CD4-positive, alpha-beta memory T cell (primary cell): ENCODE measurements around the gene RBM26. TPM values are rescaled to one million over a fixed set of nuclear protein-coding genes. Genes with fewer than 3 reads are reported as not detected.

Source experiments
- CTCF ChIA-PET: fragments of 350-600 bp; sonication (Branson Sonifier 250); formaldehyde crosslinking; loops from one replicate; lab custom pipeline; 2021; ENCODE audit warnings: inconsistent platforms; ENCODE audit not compliant: partially characterized antibody; lab: Charles Lee
- POLR2A ChIA-PET: fragments of 350-600 bp; sonication (Branson Sonifier 250); formaldehyde crosslinking; loops from one replicate; lab custom pipeline; 2021; ENCODE audit not compliant: partially characterized antibody; lab: Charles Lee
- DNase-seq, 5 donors: peaks; one replicate each; pipeline versions ENCODE4 v3.0.0 to v3.0.0-alpha.2; 2020 to 2022; ENCODE audit warnings: mixed read lengths in 1 of 5
- H3K27ac ChIP-seq: one replicate; pipeline ENCODE4 v1.7.0; 2013; ENCODE audit warnings: low read depth, low read length
- H3K27me3 ChIP-seq: 2 replicates; pipeline ENCODE4 v1.7.0; 2013; ENCODE audit warnings: mild to moderate bottlenecking, low read length, moderate library complexity; ENCODE audit not compliant: insufficient read depth
- H3K36me3 ChIP-seq: 2 replicates; pipeline ENCODE4 v1.7.0; 2013; ENCODE audit warnings: mild to moderate bottlenecking, low read length, moderate library complexity; ENCODE audit not compliant: insufficient read depth
- H3K4me1 ChIP-seq: 2 replicates; pipeline ENCODE4 v1.7.0; 2013; ENCODE audit warnings: mild to moderate bottlenecking, low read length, moderate library complexity; ENCODE audit not compliant: insufficient read depth
- H3K4me3 ChIP-seq, 2 donors: one replicate each; pipeline ENCODE4 v1.7.0; 2013; ENCODE audit warnings: low read length in 2 of 2, mild to moderate bottlenecking in 1 of 2
- H3K9me3 ChIP-seq, 2 donors: one replicate each; pipeline ENCODE4 v1.7.0; 2013; ENCODE audit warnings: low read length in 2 of 2, control low read depth in 1 of 2; ENCODE audit not compliant: control insufficient read depth in 1 of 2
- H3K27ac Mint-ChIP-seq, 7 donors: one replicate each; pipeline ENCODE4 v1.8.0; 2020 to 2021; ENCODE audit warnings: mixed read lengths in 7 of 7, mild to moderate bottlenecking in 6 of 7, inconsistent platforms in 3 of 7, moderate library complexity in 3 of 7
- H3K27me3 Mint-ChIP-seq, 2 donors: one replicate each; pipeline ENCODE4 v1.8.0; 2020 to 2021; ENCODE audit warnings: mixed read lengths in 2 of 2
- H3K36me3 Mint-ChIP-seq, 2 donors: one replicate each; pipeline ENCODE4 v1.8.0; 2020 to 2021; ENCODE audit warnings: mixed read lengths in 2 of 2, inconsistent platforms in 1 of 2, mild to moderate bottlenecking in 1 of 2
- H3K4me1 Mint-ChIP-seq, 4 donors: one replicate each; pipeline ENCODE4 v1.8.0; 2020 to 2021; ENCODE audit warnings: mixed read lengths in 4 of 4, mild to moderate bottlenecking in 1 of 4
- H3K4me3 Mint-ChIP-seq, 8 donors: one replicate each; pipeline ENCODE4 v1.8.0; 2020 to 2021; ENCODE audit warnings: mixed read lengths in 8 of 8, mild to moderate bottlenecking in 7 of 8, moderate library complexity in 6 of 8, inconsistent platforms in 3 of 8
- H3K9me3 Mint-ChIP-seq, 8 donors: one replicate each; pipeline ENCODE4 v1.8.0; 2020 to 2021; ENCODE audit warnings: mixed read lengths in 8 of 8, mild to moderate bottlenecking in 5 of 8, inconsistent platforms in 3 of 8, moderate library complexity in 1 of 8
- intact Hi-C: fragments of 100-400 bp; cut with micrococcal nuclease; formaldehyde crosslinking; loops from one replicate; pipeline ENCODE4 v1.15.1; 2023
- polyA plus RNA-seq, 2 donors: library from polyadenylated mRNA; unstranded; fragments of 300-500 nt; fragmentation: Illumina TruSeq; gene quantifications; one replicate each; pipeline ENCODE4 v1.2.3, GENCODE V29; 2021
- total RNA-seq, 2 experiments: library from RNA; stranded (reverse); gene quantifications; one replicate each; pipeline ENCODE4 v1.2.3, GENCODE V29; 2021

Gene RBM26
- total and polyA plus RNA-seq, 4 experiments from 2014 or later = 9.5 to 96.3 (median 55.0) TPM

GRCh38 chr13:79336966-79337365 lies 69.1 kb downstream of the RBM26 start:
- intact Hi-C loops = no loop called here
- Histone ChIP-seq H3K27me3 (no peaks in the 10 kb centered on the region), H3K9me3 (no peaks in the 10 kb centered on the region), H3K27ac (no peak overlapping the region), H3K4me3 (no peak overlapping the region), H3K4me1 (no peaks in the 10 kb centered on the region), H3K36me3 (peaks cover 38% of the 10 kb centered on the region)
- peaks cover 0 to 5% (median 3%) of the 10 kb centered on the region in 4 donors for H3K4me1 Mint-ChIP-seq
- no peak overlapping the region for H3K27ac Mint-ChIP-seq
- no peak overlapping the region for H3K4me3 Mint-ChIP-seq
- H3K9me3 Mint-ChIP-seq = no peaks in the 10 kb centered on the region
- no peak for DNase-seq
- H3K27me3 Mint-ChIP-seq = no peaks in the 10 kb centered on the region
- H3K36me3 Mint-ChIP-seq = peaks cover 61 to 81% of the 10 kb centered on the region in 2 donors
- CTCF ChIA-PET = no interaction called here
- POLR2A ChIA-PET = no interaction called here

DNA sequence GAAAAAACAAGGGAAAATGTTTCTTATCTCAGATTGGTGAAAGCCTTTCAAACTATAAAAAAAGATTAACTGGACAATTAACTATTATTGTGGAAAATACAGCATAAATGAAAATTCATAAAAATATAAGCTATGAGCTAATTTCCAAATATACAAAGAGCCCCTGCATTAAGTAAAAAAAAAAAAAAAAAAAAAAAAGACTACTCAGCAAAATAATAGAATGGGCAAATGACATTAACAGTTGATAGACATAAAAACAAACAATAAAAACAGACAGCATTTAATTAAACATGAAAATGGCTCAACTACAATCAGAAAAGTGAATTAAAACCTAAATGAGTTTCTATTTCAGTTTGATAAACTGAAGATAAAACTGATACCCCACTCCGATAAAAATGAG lies 77.5 kb downstream of the RBM26 start:
- no peaks in the 10 kb centered on the region for H3K9me3 ChIP-seq
- no peaks in the 10 kb centered on the region for H3K4me1 ChIP-seq
- intact Hi-C loops = no loop called here
- H3K4me3 Mint-ChIP-seq = no peak overlapping the region
- CTCF ChIA-PET = interaction anchor here (1.6 kb wide), 1 partner anchor 63 kb away, joined by 6 read pairs; no protein-coding TSS in a partner anchor
- H3K4me3 ChIP-seq = no peak overlapping the region
- no peaks in the 10 kb centered on the region for H3K36me3 ChIP-seq
- DNase-seq = no peak
- H3K27ac ChIP-seq = no peak overlapping the region
- no peaks in the 10 kb centered on the region for H3K27me3 Mint-ChIP-seq
- H3K9me3 Mint-ChIP-seq = no peaks in the 10 kb centered on the region
- H3K4me1 Mint-ChIP-seq = peaks cover 0 to 3% (median 1%) of the 10 kb centered on the region in 4 donors
- H3K36me3 Mint-ChIP-seq = peaks cover 19 to 46% of the 10 kb centered on the region in 2 donors
- no peak overlapping the region for H3K27ac Mint-ChIP-seq
- H3K27me3 ChIP-seq = no peaks in the 10 kb centered on the region
- POLR2A ChIA-PET = no interaction called here

- H3K4me3 Mint-ChIP-seq = no peak overlapping the region
- Histone ChIP-seq H3K27me3 (no peaks in the 10 kb centered on the region), H3K27ac (no peak overlapping the region), H3K4me3 (no peak overlapping the region), H3K4me1 (no peaks in the 10 kb centered on the region), H3K9me3 (no peaks in the 10 kb centered on the region), H3K36me3 (peaks cover 5% of the 10 kb centered on the region)
- no peaks in the 10 kb centered on the region for H3K9me3 Mint-ChIP-seq
- H3K27me3 Mint-ChIP-seq = no peaks in the 10 kb centered on the region
- intact Hi-C loops = loop anchor here (5.0 kb wide), 1 partner anchor 62 kb away; no protein-coding TSS in a partner anchor
- CTCF ChIA-PET = no interaction called here
- peaks cover 0 to 1% (median 0%) of the 10 kb centered on the region in 4 donors for H3K4me1 Mint-ChIP-seq
- POLR2A ChIA-PET = no interaction called here
- H3K36me3 Mint-ChIP-seq = peaks cover 18 to 38% of the 10 kb centered on the region in 2 donors
- H3K27ac Mint-ChIP-seq = peak overlapping the region in 1 of 7 donors; percentile 75
- no peak for DNase-seq
These were observed 85.6 kb downstream of the RBM26 start for GRCh38 chr13:79320433-79320832.

- H3K9me3 Mint-ChIP-seq = no peaks in the 10 kb centered on the region
- H3K27ac ChIP-seq = no peak overlapping the region
These were observed 87.4 kb downstream of the RBM26 start for GRCh38 chr13:79318664-79319063.

DNA sequence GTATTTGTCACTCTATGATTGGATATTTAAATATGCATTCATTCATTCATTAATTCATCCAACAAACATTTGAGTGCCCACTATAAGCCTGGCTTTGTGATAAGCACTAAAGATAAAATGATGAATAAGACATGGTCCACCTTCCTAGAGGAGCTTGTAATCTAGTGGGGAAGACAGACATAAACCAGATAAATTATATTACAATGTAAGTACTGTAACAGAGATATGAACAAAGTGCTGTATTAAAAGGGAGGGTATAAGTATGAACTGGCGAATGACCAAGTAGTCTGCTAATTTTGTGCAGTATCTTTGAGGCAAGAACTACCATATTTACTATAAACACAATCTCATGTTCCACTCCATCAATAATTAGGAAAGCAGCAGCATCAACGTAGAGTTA lies 88.2 kb downstream of the RBM26 start:
- Histone ChIP-seq H3K4me1 (no peaks in the 10 kb centered on the region), H3K27ac (no peak overlapping the region), H3K4me3 (no peak overlapping the region), H3K36me3 (peaks cover 5% of the 10 kb centered on the region), H3K27me3 (no peaks in the 10 kb centered on the region), H3K9me3 (no peaks in the 10 kb centered on the region)
- Mint-ChIP-seq H3K4me1 (no peaks in the 10 kb centered on the region), H3K36me3 (peaks cover 22 to 52% of the 10 kb centered on the region in 2 donors), H3K27ac (peak overlapping the region in 3 of 7 donors; percentile 5 to 33 (median 9)), H3K9me3 (no peaks in the 10 kb centered on the region), H3K4me3 (no peak overlapping the region), H3K27me3 (no peaks in the 10 kb centered on the region)
- DNase-seq = no peak
- POLR2A ChIA-PET = no interaction called here
- intact Hi-C loops = loop anchor here (5.0 kb wide), 1 partner anchor 34 kb away; no protein-coding TSS in a partner anchor
- CTCF ChIA-PET = no interaction called here

More at GRCh38 chr13:79318664-79319063, 87.4 kb downstream of the RBM26 start:
- intact Hi-C loops = loop anchor here (5.0 kb wide), 1 partner anchor 34 kb away; no protein-coding TSS in a partner anchor
- no peak overlapping the region for H3K4me3 Mint-ChIP-seq
- Histone ChIP-seq H3K4me3 (no peak overlapping the region), H3K27me3 (no peaks in the 10 kb centered on the region), H3K36me3 (peaks cover 5% of the 10 kb centered on the region), H3K4me1 (no peaks in the 10 kb centered on the region), H3K9me3 (no peaks in the 10 kb centered on the region)
- ChIA-PET POLR2A (no interaction called here), CTCF (no interaction called here)
- H3K27me3 Mint-ChIP-seq = no peaks in the 10 kb centered on the region
- peaks cover 22 to 45% of the 10 kb centered on the region in 2 donors for H3K36me3 Mint-ChIP-seq
- no peak for DNase-seq
- H3K4me1 Mint-ChIP-seq = no peaks in the 10 kb centered on the region
- H3K27ac Mint-ChIP-seq = no peak overlapping the region

- intact Hi-C loops = loop anchor here (5.0 kb wide), 1 partner anchor 38 kb away; no protein-coding TSS in a partner anchor
- H3K36me3 ChIP-seq = no peaks in the 10 kb centered on the region
- H3K27ac ChIP-seq = no peak overlapping the region
- Mint-ChIP-seq H3K9me3 (no peaks in the 10 kb centered on the region), H3K4me3 (no peak overlapping the region), H3K27me3 (no peaks in the 10 kb centered on the region), H3K36me3 (peaks cover 19 to 35% of the 10 kb centered on the region in 2 donors), H3K27ac (peak overlapping the region in 2 of 7 donors; percentile 9 to 35), H3K4me1 (no peaks in the 10 kb centered on the region)
- ChIA-PET CTCF (no interaction called here), POLR2A (no interaction called here)
- DNase-seq = no peak
- H3K27me3 ChIP-seq = no peaks in the 10 kb centered on the region
- H3K4me3 ChIP-seq = no peak overlapping the region
- no peaks in the 10 kb centered on the region for H3K9me3 ChIP-seq
- H3K4me1 ChIP-seq = no peaks in the 10 kb centered on the region
These were observed 91.4 kb downstream of the RBM26 start for GRCh38 chr13:79314652-79315051.

GRCh38 chr13:79312340-79312855 lies 93.7 kb downstream of the RBM26 start:
- intact Hi-C loops = no loop called here
- Histone ChIP-seq H3K27ac (no peak overlapping the region), H3K4me3 (no peak overlapping the region), H3K9me3 (no peaks in the 10 kb centered on the region), H3K27me3 (no peaks in the 10 kb centered on the region), H3K4me1 (no peaks in the 10 kb centered on the region), H3K36me3 (no peaks in the 10 kb centered on the region)
- Mint-ChIP-seq H3K36me3 (peaks cover 6 to 20% of the 10 kb centered on the region in 2 donors), H3K4me3 (no peak overlapping the region), H3K4me1 (peaks cover 0 to 1% (median 0%) of the 10 kb centered on the region in 4 donors), H3K9me3 (no peaks in the 10 kb centered on the region), H3K27ac (peak overlapping the region in 3 of 7 donors; percentile 2 to 48 (median 27)), H3K27me3 (no peaks in the 10 kb centered on the region)
- no peak for DNase-seq
- POLR2A ChIA-PET = no interaction called here
- CTCF ChIA-PET = no interaction called here
